PC-9 (cell line): ENCODE results near the gene MB21D2. TPM values are rescaled to one million over a fixed set of nuclear protein-coding genes. Genes with fewer than 3 reads are reported as not detected.

Experiments used
- BruUV-seq: library from RNA; stranded (reverse); fragments of 400-500 nt; replicated peaks from 2 replicates; lab custom pipeline; 2021; lab: Mats Ljungman, UMichigan
- CTCF ChIA-PET: fragments of 300-600 bp; sonication (Branson Sonifier 250); formaldehyde crosslinking; loops from one replicate; lab custom pipeline; 2022; ENCODE audit warnings: antibody characterized with exemption; lab: Charles Lee
- POLR2A ChIA-PET: fragments of 300-600 bp; sonication (Branson Sonifier 250); formaldehyde crosslinking; loops from one replicate; lab custom pipeline; 2022; ENCODE audit warnings: antibody characterized with exemption; ENCODE audit not compliant: unreplicated experiment; lab: Charles Lee
- DNase-seq, 2 experiments: peaks; one replicate each; pipeline versions ENCODE4 v3.0.0 to v3.0.0-alpha.2; 2015 to 2022; ENCODE audit warnings: mixed read lengths in 1 of 2
- H2AFZ ChIP-seq: fragments of 200-600 bp; sonication (generic); 2 replicates; pipeline ENCODE4 v1.8.1; 2017; ENCODE audit warnings: antibody characterized with exemption
- H3F3A ChIP-seq: fragments of 200-600 bp; sonication (generic); 2 replicates; pipeline ENCODE4 v1.8.1; 2017; ENCODE audit warnings: antibody characterized with exemption, mild to moderate bottlenecking, low read depth; ENCODE audit not compliant: insufficient read depth
- H3K27ac ChIP-seq: fragments of 200-600 bp; sonication (generic); 2 replicates; pipeline ENCODE4 v1.6.1; 2016; ENCODE audit warnings: mixed run types
- H3K27me3 ChIP-seq: fragments of 200-600 bp; sonication (generic); 2 replicates; pipeline ENCODE4 v1.6.1; 2016; ENCODE audit warnings: low read depth, mixed run types; ENCODE audit not compliant: insufficient read depth
- H3K36me3 ChIP-seq: fragments of 200-600 bp; sonication (generic); 2 replicates; pipeline ENCODE4 v1.6.1; 2016; ENCODE audit warnings: low read depth, mixed run types
- H3K4me1 ChIP-seq: fragments of 200-600 bp; sonication (generic); replicated peaks from 2 replicates; pipeline ENCODE4 v1.6.1; 2016; ENCODE audit warnings: mixed run types; ENCODE audit not compliant: insufficient read depth
- H3K4me2 ChIP-seq: fragments of 200-600 bp; sonication (generic); 2 replicates; pipeline ENCODE4 v1.6.1; 2017; ENCODE audit warnings: mixed run types
- H3K4me3 ChIP-seq: fragments of 200-600 bp; sonication (generic); 2 replicates; pipeline ENCODE4 v1.6.1; 2016; ENCODE audit warnings: mixed run types
- H3K79me2 ChIP-seq: fragments of 200-600 bp; sonication (generic); 2 replicates; pipeline ENCODE4 v1.6.1; 2017; ENCODE audit warnings: low read depth, mixed run types
- H3K9me2 ChIP-seq: fragments of 200-600 bp; sonication (generic); 2 replicates; pipeline ENCODE4 v1.8.1; 2017; ENCODE audit warnings: mild to moderate bottlenecking; ENCODE audit not compliant: insufficient read depth
- H3K9me3 ChIP-seq: fragments of 200-600 bp; sonication (generic); 2 replicates; pipeline ENCODE4 v1.8.1; 2016; ENCODE audit warnings: low read depth; ENCODE audit not compliant: insufficient read depth
- H4K20me1 ChIP-seq: fragments of 200-600 bp; sonication (generic); 2 replicates; pipeline ENCODE4 v1.8.1; 2017; ENCODE audit not compliant: insufficient read depth
- CTCF ChIP-seq: fragments of 200-600 bp; sonication (generic); conservative IDR thresholded peaks from 2 replicates; pipeline ENCODE4 v1.6.1; 2017; ENCODE audit warnings: mixed run types, antibody characterized with exemption, mild to moderate bottlenecking, moderate library complexity
- EZH2 ChIP-seq: fragments of 200-600 bp; sonication (generic); IDR thresholded peaks from 2 replicates; pipeline ENCODE4 v1.8.0; 2017; ENCODE audit warnings: antibody characterized with exemption, low read depth
- intact Hi-C: fragments of 100-400 bp; cut with micrococcal nuclease; formaldehyde crosslinking; loops from one replicate; pipeline ENCODE4 v1.10.0; 2022; ENCODE audit not compliant: unreplicated experiment
- total RNA-seq: library from RNA; stranded (reverse); gene quantifications from 2 replicates; pipeline ENCODE4 v1.2.3, GENCODE V29; 2021

Gene MB21D2
- total RNA-seq, 1 experiment from 2014 or later: 5.1 TPM

DNA sequence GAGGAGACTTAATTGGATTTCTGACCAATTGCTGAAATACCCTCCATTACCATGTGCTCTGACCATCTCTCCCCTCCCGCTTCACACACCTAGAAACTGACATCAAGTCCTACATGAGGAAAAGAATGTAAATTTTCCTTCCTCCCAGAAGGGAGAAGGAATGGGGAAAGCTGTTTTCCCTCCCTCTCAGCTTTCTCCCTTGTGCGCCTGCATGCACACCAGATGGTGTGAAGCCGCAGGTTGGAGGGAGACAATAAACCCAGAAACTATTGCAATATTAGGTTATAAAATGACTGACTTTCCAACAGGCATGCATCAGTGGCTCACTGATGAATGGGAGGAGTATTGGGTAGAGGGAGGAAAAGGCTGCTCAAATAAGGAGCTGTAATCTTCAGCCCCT lies 50.9 kb downstream of the MB21D2 start:
- Histone ChIP-seq H3K4me3 (no peak overlapping the region), H3K9me3 (no peaks in the 10 kb centered on the region), H2AFZ (no peak overlapping the region), H3K36me3 (no peaks in the 10 kb centered on the region), H4K20me1 (no peaks in the 10 kb centered on the region; the same call in none of the 2 replicates), H3K9me2 (no peaks in the 10 kb centered on the region), H3K27me3 (no peaks in the 10 kb centered on the region), H3K27ac (no peak overlapping the region), H3K79me2 (no peaks in the 10 kb centered on the region), H3K4me1 (no peaks in the 10 kb centered on the region; the same call in 1 of the 2 replicates), H3K4me2 (no peak overlapping the region), H3F3A (no peaks in the 10 kb centered on the region)
- no TSS peak for BruUV-seq
- POLR2A ChIA-PET: no interaction called here
- CTCF ChIA-PET: no interaction called here
- DNase-seq: no peak
- TF ChIP-seq CTCF: no peak
- no peak for TF ChIP-seq EZH2
- intact Hi-C loops: no loop called here

GRCh38 chr3:192864941-192865340 lies 52.7 kb downstream of the MB21D2 start:
- ChIA-PET POLR2A (interaction anchor here (0.5 to 0.6 kb wide), 4 partner anchors 29 to 1482 kb away, joined by 3 to 7 read pairs (median 5); no protein-coding TSS in a partner anchor), CTCF (no interaction called here)
- no TSS peak for BruUV-seq
- Histone ChIP-seq H2AFZ (no peak overlapping the region), H4K20me1 (peaks cover 1% of the 10 kb centered on the region), H3K4me1 (no peaks in the 10 kb centered on the region; the same call in 1 of the 2 replicates), H3K36me3 (no peaks in the 10 kb centered on the region), H3K27ac (no peak overlapping the region), H3K9me3 (no peaks in the 10 kb centered on the region), H3K9me2 (no peaks in the 10 kb centered on the region), H3K27me3 (no peaks in the 10 kb centered on the region), H3K4me2 (no peak overlapping the region), H3K4me3 (no peak overlapping the region), H3F3A (no peaks in the 10 kb centered on the region), H3K79me2 (no peaks in the 10 kb centered on the region)
- intact Hi-C loops: no loop called here
- DNase-seq: no peak
- TF ChIP-seq CTCF: no peak
- TF ChIP-seq EZH2: no peak

GRCh38 chr3:192863091-192863420 lies 54.6 kb downstream of the MB21D2 start:
- Histone ChIP-seq H3K27ac (no peak overlapping the region), H3K27me3 (no peaks in the 10 kb centered on the region), H3K4me1 (no peaks in the 10 kb centered on the region), H3K4me3 (no peak overlapping the region), H3F3A (no peaks in the 10 kb centered on the region), H3K9me2 (no peaks in the 10 kb centered on the region), H3K36me3 (no peaks in the 10 kb centered on the region), H4K20me1 (peaks cover 16% of the 10 kb centered on the region), H3K79me2 (no peaks in the 10 kb centered on the region), H3K9me3 (no peaks in the 10 kb centered on the region), H2AFZ (no peak overlapping the region), H3K4me2 (no peak overlapping the region)
- no TSS peak for BruUV-seq
- intact Hi-C loops: no loop called here
- TF ChIP-seq EZH2: no peak
- no peak for TF ChIP-seq CTCF
- ChIA-PET CTCF (no interaction called here), POLR2A (no interaction called here)
- no peak for DNase-seq
